Motor neuron (in vitro differentiated cells): ENCODE measurements around the gene ORM2. TPM values are rescaled to one million over a fixed set of nuclear protein-coding genes. Genes with fewer than 3 reads are reported as not detected.

Experiments
- ATAC-seq, 8 experiments: fragments of 200-7000 bp; cut with Tn5 transposase; replicated peaks in 6 of 8; 2 replicates each; pipeline ENCODE4 v1.8.0; 2021; ENCODE audit warnings: mild to moderate bottlenecking in 8 of 8, moderate library complexity in 8 of 8
- H3K27ac ChIP-seq, 2 donors: fragments of 250-450 bp; sonication (Bioruptor Pico); 2 replicates each; pipeline ENCODE4 v1.9.0; 2021; ENCODE audit warnings: antibody characterized with exemption in 2 of 2, mild to moderate bottlenecking in 2 of 2, moderate library complexity in 1 of 2
- H3K4me1 ChIP-seq, 2 donors: fragments of 250-450 bp; sonication (Bioruptor Pico); replicated peaks in 1 of 2; 2 replicates each; pipeline ENCODE4 v1.6.1; 2021; ENCODE audit warnings: antibody characterized with exemption in 2 of 2, mild to moderate bottlenecking in 2 of 2, moderate library complexity in 1 of 2
- H3K4me3 ChIP-seq, 5 donors: fragments of 250-450 bp; sonication (Bioruptor Pico); 2 replicates each; pipeline ENCODE4 v1.9.0; 2021; ENCODE audit warnings: antibody characterized with exemption in 5 of 5, mild to moderate bottlenecking in 5 of 5, moderate library complexity in 4 of 5
- WGBS, 10 experiments: fragments of 450-650 bp; shearing (Covaris generic); methylation state at CpG; one replicate each; pipeline ENCODE4 v1.0.0; 2022; 5-methylcytosine and 5-hydroxymethylcytosine counted together
- in situ Hi-C, 9 experiments: fragments of 400-800 bp; cut with MboI; loops; one replicate each; pipeline ENCODE4 v1.15.0; 2021; ENCODE audit warnings: low sequenced_read_pairs in 9 of 9, low pct_unique_long_range_greater_than_20kb in 2 of 9; ENCODE audit not compliant: unreplicated experiment in 9 of 9
- total RNA-seq, 8 experiments: library from RNA; unstranded; fragments of 300-600 nt; gene quantifications; 2 replicates each; pipeline versions ENCODE4 v1.2.3 to v1.2.4, GENCODE V29; 2022

Gene ORM2
- total RNA-seq, 8 experiments from 2014 or later, result 0.46 TPM; not detected in 7

DNA sequence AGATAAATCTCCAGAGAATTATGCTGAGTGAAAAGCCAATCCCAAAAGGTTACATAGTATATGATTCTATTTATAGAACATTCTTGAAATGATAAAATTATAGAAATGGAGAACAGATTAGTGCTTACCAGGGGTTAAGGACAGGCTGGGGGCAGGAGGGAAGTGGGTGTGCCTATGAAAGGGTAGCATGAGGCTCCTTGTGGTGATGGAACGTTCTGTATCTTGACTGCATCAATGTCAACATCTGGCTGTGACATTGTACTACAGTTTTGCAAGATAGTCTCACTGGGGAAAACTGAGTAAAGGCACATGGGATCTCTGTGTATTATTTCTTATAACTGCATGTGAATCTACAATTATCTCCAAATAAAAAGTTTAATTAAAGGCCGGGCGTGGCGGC lies 22.3 kb downstream of the ORM2 start:
- ATAC-seq, result no peak
- no peak overlapping the region for H3K27ac ChIP-seq
- in situ Hi-C loops, result no loop called here
- peaks cover 10 to 12% of the 10 kb centered on the region in 2 donors for H3K4me1 ChIP-seq
- H3K4me3 ChIP-seq, result no peak overlapping the region
- 14 to 100% (median 70%) methylated on average over 1 to 4 of the region's 4 CpGs for WGBS, 10 experiments

DNA sequence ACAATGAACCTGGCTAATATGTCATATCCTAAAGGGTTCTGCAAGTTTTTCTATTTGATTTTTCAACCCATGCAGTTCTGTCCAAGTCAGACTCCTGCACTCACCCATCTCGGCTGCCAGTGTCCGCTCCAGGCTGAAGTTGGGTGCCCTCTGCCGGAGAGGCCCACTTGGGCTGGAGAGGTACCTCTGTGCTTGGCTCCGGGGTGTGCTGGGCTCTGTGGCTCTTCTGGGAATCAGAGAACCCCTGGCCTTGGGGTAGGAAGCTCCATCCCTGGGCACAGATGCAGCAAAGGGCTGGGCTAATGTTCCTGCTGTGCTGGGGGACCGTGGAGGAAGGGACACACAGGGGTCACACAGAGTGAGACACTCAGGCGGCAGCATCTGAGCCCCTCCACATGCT lies 26.2 kb downstream of the ORM2 start:
- H3K4me1 ChIP-seq, result no peaks in the 10 kb centered on the region
- in situ Hi-C loops, result no loop called here
- 60 to 100% (median 80%) methylated on average over 1 to 5 of the region's 6 CpGs; no CpG with 5 or more reads in 3 of the 10 experiments for WGBS, 10 experiments
- H3K27ac ChIP-seq, result no peak overlapping the region
- no peak overlapping the region for H3K4me3 ChIP-seq
- ATAC-seq, result peak in 1 of 8 experiments; percentile 22

DNA sequence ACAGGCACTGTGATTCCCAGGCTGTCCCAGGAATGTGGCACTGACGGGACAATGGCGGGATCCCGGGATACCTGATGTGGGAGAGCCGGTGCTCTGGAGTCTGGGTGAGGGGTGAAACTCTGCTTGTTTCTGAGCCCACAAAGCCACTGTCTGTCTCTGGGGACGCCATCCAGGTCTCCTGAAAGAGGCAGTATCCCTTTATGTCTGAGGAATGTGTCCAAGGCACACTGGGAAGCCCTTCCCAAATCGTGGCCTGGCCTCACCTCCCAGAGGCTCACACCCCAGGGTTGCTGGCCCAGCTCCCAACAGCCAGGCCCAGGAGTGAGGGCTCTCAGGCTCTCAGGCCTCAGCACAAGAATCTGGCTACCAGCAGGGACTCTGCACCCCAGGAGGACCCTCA lies 27.1 kb downstream of the ORM2 start:
- Histone ChIP-seq H3K27ac (no peak overlapping the region), H3K4me3 (no peak overlapping the region), H3K4me1 (no peaks in the 10 kb centered on the region)
- 95 to 97% methylated on average over 2 to 4 of the region's 6 CpGs; no CpG with 5 or more reads in 8 of the 10 experiments for WGBS, 10 experiments
- peak in 3 of 8 experiments; percentile 54 to 87 (median 66) for ATAC-seq
- in situ Hi-C loops, result no loop called here

DNA sequence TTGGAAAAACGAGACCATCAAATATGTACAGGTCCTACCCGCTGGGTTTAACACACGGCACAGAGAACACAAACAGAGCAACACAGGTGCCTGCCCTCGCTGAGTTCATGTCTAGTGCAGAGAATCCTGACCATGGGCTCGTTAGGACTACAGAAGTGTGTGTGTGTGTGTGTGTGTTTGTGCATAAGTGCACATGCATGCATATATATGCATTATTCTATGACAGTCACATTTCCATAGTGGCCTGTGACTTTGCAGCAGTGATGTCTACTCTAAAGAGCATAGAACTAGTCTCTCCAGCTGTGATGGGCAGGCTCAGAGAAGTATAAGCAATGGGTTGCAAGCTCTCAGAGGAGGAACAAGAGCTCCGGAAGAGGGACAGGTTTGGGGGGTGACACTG lies 27.7 kb downstream of the ORM2 start:
- in situ Hi-C loops, result no loop called here
- no peak overlapping the region for H3K27ac ChIP-seq
- 17 to 100% (median 78%) methylated on average over 1 to 5 of the region's 6 CpGs; no CpG with 5 or more reads in 4 of the 10 experiments for WGBS, 10 experiments
- no peaks in the 10 kb centered on the region for H3K4me1 ChIP-seq
- H3K4me3 ChIP-seq, result no peak overlapping the region
- ATAC-seq, result peak in 5 of 8 experiments; percentile 16 to 81 (median 65)

DNA sequence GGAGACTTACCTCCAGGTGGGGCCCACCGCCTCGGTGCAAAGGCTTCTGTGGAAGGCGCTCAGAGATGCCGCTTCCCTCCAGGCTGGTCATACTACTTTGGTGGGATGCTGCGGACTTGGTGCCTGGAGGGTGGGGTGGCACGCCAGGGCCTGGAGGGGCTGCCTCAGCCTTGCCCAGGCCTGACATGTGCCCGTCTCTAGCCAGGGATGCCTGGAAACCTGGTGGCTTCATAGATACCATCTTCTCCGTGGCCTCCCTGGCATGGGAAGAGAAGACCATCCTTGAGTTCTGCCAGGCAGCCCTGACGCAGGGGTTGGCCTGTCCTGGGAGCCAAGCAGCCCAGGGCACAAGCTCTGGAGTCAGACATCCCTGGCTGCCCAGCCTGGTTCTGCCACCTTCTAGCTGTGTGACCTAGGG lies 28.3 kb downstream of the ORM2 start:
- in situ Hi-C loops, result no loop called here
- no peak overlapping the region for H3K27ac ChIP-seq
- H3K4me3 ChIP-seq, result no peak overlapping the region
- H3K4me1 ChIP-seq, result no peaks in the 10 kb centered on the region
- peak in 2 of 8 experiments; percentile 9 to 14 for ATAC-seq
- WGBS, 10 experiments, result 80% methylated on average over 1 of the region's 9 CpGs; no CpG with 5 or more reads in 9 of the 10 experiments

DNA sequence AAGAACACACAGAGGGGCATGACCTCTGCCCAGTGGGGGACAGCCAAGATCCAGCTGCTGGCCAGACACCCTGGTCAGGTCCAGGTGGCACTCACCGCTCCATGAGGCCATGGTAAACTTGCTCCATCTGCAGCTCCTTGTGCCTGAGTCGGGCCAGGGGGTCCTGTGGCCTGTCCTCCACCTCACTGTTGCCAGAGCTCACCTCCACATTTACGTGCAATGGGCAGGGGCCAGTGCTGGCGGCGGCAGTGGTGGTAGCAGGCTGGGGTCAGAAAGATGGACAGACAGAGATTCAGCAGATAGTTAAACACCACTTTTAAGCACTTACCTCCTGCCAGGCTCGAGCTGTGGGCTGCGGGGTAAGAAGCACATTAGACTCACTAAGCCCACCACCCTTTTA lies 30.1 kb downstream of the ORM2 start:
- ATAC-seq, result no peak
- in situ Hi-C loops, result no loop called here
- Histone ChIP-seq H3K4me3 (no peak overlapping the region), H3K4me1 (no peaks in the 10 kb centered on the region), H3K27ac (no peak overlapping the region)
- WGBS, 10 experiments, result 90 to 100% (median 97%) methylated on average over 4 to 7 of the region's 7 CpGs; no CpG with 5 or more reads in 6 of the 10 experiments

DNA sequence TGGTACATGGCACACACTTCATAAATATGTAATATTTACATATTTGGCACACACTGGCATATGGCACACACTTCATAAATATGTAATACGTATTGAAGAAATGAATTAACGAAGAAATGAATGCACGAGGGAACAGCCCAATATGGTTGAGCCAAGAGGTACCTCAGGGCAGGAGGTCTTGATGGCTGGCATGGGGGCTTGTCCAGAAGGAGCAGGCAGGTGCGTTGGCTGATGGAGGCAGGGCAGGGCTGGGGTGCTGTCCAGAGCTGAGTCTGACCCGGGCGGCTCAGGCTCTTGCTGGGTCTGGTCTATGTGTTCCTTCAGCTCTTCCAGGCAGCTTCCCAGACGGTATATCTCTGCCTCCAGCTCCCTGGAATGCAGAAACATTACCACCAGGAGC lies 31.9 kb downstream of the ORM2 start:
- Histone ChIP-seq H3K4me3 (no peak overlapping the region), H3K27ac (no peak overlapping the region), H3K4me1 (no peaks in the 10 kb centered on the region)
- ATAC-seq, result no peak
- in situ Hi-C loops, result no loop called here
- WGBS, 10 experiments, result 88 to 100% (median 97%) methylated on average over 1 to 7 of the region's 7 CpGs; no CpG with 5 or more reads in 4 of the 10 experiments

DNA sequence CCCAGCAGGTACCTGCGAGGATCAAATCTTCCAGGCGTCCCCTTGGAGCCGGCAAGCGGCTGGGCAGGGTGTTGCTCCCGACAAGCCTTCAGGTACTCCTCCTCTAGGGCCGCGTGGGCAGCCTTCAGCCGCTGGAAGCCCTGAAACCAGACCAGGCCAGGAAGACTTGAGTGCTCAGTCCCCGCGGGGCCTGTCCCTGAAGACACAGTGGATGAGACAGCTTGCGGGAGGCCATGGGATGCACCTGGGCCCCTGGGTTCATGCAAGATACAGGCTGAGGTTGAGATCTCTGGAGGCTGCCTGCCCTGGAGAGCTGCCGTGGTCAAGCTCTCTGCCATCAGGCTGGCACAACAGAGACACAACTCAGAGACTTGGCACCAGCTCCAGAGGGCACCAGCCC lies 32.7 kb downstream of the ORM2 start:
- no peak for ATAC-seq
- WGBS, 10 experiments, result 86 to 100% (median 98%) methylated on average over 1 to 11 of the region's 12 CpGs; no CpG with 5 or more reads in 6 of the 10 experiments

DNA sequence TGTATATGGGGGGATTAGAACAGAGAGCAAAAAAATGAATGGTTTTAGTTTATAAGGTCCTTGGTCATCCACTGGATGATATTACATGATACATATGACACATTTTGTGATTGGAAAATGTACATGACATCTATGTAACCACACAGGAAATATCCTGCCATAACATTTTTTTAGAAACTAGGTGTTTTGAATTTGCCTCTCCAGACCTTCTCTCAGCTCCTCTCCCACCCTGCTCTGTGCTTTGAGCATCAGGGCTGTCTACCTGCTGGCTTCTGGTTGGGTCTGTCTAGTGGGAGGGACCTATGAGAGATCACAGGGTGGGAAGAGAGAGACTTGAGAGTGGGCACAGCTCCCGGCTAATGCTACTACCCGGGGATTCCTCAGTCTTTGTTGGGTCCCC lies 33.8 kb downstream of the ORM2 start:
- Histone ChIP-seq H3K27ac (no peak overlapping the region), H3K4me1 (no peaks in the 10 kb centered on the region), H3K4me3 (no peak overlapping the region)
- ATAC-seq, result no peak
- in situ Hi-C loops, result no loop called here
- WGBS, 10 experiments, result 50 to 100% (median 64%) methylated on average over 1 to 2 of the region's 2 CpGs; no CpG with 5 or more reads in 6 of the 10 experiments

More for the DNA sequence above, 32.7 kb downstream of the ORM2 start:
- Histone ChIP-seq H3K4me3 (no peak overlapping the region), H3K4me1 (no peaks in the 10 kb centered on the region), H3K27ac (no peak overlapping the region)
- in situ Hi-C loops, result no loop called here

DNA sequence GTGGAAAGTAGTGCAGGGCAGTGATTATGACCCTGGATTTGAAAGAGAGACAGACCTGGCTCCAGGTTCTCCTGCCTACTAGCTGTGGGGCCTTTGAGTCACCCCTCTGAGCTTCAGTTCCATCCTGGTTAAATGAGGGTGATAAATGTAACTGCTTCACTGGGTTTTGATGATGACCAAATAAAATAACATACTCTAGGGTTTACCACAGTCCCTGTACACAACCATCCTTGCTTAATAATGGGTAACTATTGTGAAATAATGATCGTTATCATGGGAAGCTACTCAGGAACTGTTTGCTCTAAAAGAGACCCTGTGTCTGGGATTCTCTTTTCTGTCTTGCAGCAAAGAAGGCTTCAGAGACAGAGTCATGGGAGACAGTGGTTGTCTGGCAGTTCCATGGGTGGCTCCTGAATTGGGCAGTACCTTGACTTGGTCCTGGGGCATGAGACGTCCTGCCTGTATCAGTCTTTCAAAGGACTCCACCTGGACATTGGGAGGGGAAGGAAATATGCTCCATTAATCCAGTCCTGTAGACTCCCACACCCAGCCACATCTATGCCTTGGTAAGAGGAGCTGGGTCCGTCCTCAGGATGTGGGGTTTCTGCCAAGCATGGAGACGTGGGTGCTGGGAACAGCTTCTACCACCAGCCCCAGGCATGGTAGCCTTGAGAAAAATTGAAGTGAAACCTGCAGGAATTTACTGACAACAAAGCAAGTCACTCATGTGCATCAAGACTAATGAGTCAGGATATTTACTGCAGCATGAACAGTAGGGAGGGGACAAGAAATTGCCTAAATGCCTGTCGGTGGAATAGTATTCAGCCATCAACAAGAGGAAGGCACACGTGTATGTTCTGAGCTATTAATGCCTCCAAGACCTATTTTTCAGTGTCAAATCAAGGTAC lies 34.7 kb downstream of the ORM2 start:
- peak in 2 of 8 experiments; percentile 20 to 32 for ATAC-seq
- Histone ChIP-seq H3K4me1 (no peaks in the 10 kb centered on the region), H3K27ac (no peak overlapping the region), H3K4me3 (no peak overlapping the region)
- 0 to 92% (median 81%) methylated on average over 1 to 4 of the region's 6 CpGs; no CpG with 5 or more reads in 4 of the 10 experiments for WGBS, 10 experiments
- in situ Hi-C loops, result no loop called here

DNA sequence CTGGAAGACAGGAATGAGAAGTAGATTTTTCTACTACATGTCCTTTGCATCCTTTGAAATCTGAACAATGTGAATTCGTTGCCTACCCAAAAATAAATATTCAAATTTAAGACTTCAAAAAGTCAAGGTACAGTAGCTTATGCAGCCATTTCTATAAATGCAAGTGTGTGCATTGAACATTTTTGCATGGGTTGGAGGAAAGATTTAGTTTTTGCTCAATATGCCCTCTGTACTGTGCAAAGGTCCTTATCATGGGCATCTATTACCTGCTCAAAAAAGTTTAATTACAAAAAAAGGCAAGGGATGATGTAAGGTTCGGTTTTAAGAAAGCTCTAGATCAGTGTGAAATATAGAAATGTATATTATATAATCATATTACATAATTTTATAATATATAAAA lies 35.5 kb downstream of the ORM2 start:
- in situ Hi-C loops, result no loop called here
- WGBS, 10 experiments, result 55 to 100% (median 93%) methylated on average over 1 to 2 of the region's 2 CpGs
- Histone ChIP-seq H3K27ac (no peak overlapping the region), H3K4me1 (peaks cover 5 to 7% of the 10 kb centered on the region in 2 donors), H3K4me3 (no peak overlapping the region)
- ATAC-seq, result no peak

DNA sequence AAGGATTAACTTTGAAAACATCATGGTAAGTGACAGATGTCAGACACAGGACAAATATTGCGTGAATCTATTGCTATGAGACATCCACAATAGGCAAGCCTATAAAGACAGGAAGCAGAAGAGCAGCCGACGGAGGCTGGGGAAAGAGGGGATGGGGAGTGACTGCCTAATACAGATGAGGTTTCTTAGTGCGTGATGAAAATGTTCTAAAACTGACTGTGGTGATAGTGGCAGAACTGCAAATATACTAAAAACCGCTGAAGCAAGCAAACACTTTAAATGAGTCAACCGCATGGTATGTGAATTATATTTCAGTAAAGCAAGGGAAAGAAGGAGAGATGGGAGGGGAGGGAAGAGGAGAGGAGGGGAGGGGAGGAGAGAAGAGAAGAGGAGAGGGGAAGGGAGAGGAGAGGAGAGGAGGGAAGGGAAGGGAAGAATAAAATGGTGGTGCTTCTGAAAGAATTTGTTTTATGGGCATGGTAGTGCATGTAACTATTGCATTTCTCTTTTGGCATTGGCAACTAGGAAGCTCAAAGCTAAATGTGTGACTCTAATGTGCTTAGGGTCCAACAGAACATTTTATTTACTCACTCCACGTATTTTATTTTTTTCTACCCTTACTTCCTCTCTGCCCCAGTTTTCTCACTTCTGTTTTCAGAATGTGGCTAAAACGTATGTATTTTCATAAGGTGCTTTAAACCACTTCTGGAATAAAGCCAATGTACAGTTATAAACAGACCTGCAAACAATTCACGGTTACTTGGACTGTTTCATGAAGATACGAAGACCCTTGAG lies 36.9 kb downstream of the ORM2 start:
- in situ Hi-C loops, result no loop called here
- Histone ChIP-seq H3K4me1 (peaks cover 18 to 20% of the 10 kb centered on the region in 2 donors), H3K4me3 (no peak overlapping the region), H3K27ac (no peak overlapping the region)
- peak in 2 of 8 experiments; percentile 37 to 56 for ATAC-seq
- 39 to 98% (median 87%) methylated on average over 3 to 10 of the region's 10 CpGs for WGBS, 10 experiments

DNA sequence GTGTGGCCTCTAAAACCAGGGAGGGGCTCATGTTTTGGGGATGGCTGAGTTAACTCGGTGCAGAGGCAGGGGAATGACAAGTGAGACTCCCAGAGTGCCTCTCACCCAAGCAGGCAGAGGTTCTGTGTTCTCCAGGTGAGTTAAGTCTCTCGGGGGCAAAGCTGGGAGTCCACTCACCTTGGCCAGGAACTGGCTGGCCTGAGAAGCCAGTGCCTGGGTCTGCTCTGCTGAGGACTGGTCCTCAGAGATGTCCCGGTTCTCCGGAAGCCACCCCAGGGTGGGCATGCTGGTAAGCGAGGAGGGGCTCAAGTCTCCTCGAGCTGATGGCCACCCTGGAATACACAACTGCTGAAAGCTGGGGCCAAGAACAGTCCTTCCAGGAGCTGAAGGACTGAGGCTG lies 37.7 kb downstream of the ORM2 start:
- Histone ChIP-seq H3K4me1 (peaks cover 20 to 24% of the 10 kb centered on the region in 2 donors), H3K27ac (no peak overlapping the region), H3K4me3 (no peak overlapping the region)
- WGBS, 10 experiments, result 57 to 100% (median 92%) methylated on average over 1 to 2 of the region's 6 CpGs; no CpG with 5 or more reads in 3 of the 10 experiments
- no peak for ATAC-seq
- in situ Hi-C loops, result no loop called here
